SKM-1 (cell line): ENCODE measurements around the gene DYSF.

Experiments used
- DNase-seq: peaks from one replicate; lab custom pipeline; 2025; ENCODE audit not compliant: unreplicated experiment; lab: John Stamatoyannopoulos, UW

Gene DYSF

DNA sequence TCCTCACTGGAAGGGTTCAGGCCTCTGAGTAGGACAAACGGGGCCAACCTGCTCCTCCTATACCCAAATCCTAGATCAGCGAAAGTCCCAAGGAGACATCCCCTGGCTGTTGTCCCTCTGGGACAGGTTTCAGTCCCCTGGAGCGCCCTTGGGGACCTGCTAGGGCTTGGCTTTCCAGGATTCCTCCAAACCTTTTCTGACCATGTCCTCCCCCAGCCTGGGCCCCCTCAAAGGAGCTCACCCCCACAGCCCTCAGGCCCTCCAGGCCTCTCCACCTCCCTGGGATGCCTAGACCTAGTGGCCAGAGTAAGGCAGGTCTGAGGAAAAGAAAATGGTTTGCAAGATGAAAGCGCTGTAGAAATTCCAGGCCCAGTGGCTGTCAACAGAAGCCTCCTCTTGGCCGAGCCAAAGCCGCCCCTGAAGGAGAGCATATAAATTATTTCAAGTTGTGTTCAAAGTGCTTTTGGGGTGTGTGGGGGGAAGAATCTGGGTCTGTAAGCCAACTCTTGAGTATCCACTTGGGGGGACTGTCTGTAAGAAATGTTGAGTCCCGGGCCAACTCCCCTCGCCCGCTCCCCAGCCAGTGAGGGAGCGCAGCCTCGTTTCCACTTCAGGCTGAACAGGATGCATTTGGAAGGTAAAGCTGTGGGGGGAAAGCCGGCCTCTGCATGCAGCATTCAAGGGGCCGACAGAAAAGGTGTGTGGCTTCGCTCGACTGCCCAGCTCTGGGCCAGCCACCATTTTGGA, 158.6 kb downstream of the DYSF start:
- DNase-seq: no peak

GRCh38 chr2:71612581-71613402, 159.4 kb downstream of the DYSF start:
- no peak for DNase-seq

- no peak for DNase-seq
Measured at GRCh38 chr2:71613403-71613952, 160.1 kb downstream of the DYSF start.

DNA sequence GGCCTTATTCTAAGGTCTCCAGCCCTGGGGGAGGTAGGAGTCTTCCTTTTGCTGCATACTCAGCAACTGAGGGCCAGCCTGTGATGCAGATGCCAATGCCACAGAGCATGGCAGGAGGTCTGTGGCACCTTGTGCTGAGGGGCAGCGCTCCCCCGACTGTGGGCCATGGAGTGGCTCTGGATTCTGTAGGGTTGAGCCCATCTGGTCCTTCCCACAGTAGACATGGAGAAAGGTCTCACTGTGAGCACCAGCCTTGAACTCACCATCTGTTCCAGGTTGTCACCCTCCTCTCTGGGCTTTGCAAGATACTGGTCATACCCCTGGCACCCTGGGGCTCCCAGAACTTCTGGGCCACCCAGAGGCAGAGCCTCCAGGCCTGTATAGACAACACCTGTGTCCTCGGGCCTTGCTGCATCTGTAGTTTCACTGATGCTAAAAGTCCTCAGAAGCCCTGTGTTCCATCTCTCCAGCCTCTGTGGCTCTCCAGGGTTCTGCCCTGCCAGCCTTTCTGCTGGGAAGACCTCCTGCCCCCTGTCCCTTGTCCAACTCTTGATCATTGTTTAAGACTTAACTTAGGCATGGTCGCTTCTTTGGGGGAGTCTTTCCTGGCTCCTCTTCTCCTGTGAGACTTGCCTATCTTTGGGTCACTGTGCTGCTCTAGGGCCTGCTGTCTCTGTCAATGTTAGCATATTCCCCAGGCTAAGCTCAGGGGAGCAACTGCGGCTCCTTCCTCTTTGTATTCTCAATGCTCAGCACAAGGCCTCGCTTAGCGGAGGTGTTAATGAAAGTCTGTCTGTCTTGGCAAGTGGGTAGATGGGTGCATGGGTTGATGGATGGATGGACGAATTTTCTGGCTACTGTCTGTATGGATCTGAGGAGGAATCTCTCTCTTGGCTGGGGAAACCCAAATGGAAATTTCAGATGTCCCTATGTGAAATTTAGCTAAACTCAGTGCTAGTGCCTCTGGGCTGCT, 160.9 kb downstream of the DYSF start:
- DNase-seq: no peak

DNA sequence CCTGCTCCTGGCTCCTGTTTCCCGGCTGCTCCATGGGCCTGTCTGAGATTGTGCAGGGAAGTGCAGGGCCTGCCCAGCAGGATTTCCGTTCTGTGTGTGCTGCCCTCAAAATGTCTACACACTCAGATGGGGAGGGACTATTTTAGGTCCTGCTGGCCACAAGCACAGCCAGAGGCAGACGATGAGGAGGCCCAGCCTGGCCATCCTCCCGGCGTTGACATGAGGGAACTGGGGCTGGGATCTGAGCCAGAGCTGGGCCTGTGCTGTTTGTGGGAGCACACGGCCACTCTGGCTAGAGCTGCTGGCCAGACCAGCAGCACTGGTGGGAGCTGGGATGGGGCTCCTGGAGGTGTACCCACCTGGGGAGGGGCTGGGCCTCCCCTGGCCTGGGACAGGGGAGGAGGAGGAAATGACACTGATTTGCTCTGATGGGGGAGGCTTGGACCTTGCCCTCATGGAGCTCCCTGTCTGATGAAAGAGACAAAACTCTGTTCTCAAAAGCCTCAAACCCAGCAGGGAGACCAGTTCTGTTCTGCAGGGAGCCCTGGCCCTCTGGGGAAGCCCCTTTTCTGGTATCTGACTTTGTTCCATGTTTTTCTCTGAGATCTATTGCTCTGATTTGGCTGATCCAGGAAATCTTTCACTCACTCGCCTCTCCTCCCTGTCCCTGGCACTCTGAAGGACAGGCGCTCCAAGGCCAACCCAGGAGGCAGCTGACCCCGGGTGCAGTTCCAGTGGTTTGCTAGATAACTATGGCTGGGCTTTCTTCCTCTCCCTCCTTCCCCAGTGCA, 161.8 kb downstream of the DYSF start:
- no peak for DNase-seq

- DNase-seq: no peak
Measured at GRCh38 chr2:71615767-71616730, 162.7 kb downstream of the DYSF start.

DNA sequence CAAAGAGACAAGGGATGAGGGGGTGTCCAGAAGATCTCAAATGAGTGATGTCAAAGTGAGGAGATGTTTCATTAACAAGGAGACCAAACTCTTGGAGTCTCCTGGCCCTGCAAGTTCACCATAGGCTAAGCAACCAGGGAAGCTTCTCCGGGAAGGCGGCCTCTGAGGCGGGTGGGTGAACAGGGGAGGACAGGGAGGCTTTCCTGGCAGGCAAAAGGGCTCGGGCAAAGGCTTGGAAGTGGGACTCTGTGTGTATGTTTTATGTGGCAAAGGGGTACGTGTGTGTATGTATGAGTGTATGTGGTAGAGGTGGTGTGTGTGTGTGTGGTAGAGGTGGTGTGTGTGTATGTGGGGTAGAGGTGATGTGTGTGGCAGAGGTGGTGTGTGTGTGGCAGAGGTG, 163.9 kb downstream of the DYSF start:
- DNase-seq: no peak

DNA sequence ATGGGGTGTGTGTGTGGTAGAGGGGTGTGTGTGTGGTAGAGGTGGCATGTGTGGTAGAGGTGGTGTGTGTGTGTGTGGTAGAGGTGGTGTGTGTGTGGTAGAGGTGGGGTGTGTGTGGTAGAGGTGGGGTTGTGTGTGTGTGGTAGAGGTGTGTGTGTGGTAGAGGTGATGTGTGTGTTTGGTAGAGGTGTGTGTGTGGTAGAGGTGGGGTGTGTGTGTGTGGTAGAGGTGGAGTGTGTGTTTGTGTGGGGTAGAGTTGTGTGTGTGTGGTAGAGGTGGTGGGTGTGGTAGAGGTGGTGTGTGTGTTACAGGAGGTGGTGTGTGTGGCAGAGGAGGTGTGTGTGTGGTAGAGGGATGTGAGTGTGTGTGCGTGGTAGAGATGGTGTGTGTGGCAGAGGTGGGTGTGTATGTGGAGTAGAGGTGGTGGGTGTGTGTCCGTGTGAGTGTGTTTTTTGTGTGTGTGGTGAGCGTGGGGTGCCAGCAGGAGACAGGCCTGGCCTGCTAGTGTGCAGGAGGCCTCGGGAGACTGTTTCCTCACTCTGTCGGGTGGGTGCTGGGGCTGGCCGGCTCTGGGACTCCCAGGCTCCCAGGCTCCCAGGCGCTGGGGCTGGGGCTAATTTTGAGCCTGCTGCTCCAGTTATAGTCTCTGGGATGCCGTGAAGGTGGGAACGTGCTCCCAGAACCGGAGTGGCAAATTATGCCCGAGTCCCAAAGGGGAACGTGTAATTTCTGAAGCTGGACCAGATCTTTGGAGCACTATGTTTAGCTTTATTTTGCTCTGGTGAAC, 165.2 kb downstream of the DYSF start:
- no peak for DNase-seq

GRCh38 chr2:71619230-71619741, 165.9 kb downstream of the DYSF start:
- DNase-seq: no peak

DNA sequence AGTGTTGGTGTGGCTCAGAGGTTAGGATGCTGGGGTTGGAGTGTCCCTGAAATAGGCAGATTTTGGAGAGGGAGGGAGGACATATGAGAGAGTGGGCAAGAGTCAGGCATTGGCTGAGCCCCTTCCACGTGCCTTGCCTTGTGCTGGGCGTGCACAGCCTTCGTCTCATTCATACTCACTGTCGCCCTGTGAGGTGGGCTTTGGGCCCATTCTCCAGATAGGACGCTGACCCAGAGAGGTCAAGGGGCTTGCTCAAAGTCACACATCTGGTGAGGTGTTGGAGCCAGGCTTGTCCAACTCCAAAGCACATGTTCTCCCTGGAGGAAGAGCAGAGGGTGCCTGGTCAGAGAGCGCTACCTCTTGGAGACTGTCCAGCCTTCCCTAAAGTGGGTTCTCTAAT, 166.8 kb downstream of the DYSF start:
- DNase-seq: no peak

DNA sequence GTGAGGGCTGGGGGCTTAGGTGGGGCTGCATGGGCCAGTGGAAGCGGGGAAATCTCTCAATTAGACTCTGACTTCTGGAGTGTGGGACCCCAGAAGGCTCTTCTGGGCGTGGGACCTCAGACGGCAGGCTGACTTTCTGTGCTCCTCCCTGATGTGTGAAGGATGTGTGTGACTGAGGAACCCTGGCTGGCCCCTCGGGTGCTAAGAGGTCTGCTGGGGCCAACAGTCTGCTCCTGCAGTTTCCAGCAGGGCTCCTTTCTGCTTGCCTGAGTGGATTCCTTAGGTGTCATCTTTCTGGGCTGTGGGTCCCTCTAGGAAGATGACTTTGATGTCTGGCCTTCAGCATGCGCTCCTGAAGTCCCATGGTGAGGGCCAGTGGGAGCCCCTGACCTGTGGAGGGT, 167.5 kb downstream of the DYSF start:
- DNase-seq: no peak

DNA sequence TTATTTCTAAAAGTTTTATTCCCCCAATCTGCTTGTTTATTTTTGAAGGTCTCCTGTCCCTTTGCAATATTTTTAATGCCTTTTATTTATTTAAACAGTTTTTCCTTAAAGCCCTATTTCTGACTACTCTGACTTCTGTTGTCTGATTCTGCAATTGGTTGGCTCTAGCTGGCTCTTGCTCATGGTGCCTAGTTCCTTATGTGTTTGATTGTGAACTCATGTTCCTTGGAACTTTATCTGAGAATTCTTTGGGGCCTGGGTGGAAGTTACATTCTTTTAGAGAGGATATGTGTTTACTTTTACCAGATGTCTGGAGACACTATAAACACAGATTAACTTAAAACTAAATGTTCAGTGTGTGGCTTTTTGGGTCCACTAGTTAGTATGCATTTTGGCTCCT, 175.9 kb downstream of the DYSF start:
- DNase-seq: no peak

GRCh38 chr2:71629771-71630453, 176.6 kb downstream of the DYSF start:
- DNase-seq: no peak

DNA sequence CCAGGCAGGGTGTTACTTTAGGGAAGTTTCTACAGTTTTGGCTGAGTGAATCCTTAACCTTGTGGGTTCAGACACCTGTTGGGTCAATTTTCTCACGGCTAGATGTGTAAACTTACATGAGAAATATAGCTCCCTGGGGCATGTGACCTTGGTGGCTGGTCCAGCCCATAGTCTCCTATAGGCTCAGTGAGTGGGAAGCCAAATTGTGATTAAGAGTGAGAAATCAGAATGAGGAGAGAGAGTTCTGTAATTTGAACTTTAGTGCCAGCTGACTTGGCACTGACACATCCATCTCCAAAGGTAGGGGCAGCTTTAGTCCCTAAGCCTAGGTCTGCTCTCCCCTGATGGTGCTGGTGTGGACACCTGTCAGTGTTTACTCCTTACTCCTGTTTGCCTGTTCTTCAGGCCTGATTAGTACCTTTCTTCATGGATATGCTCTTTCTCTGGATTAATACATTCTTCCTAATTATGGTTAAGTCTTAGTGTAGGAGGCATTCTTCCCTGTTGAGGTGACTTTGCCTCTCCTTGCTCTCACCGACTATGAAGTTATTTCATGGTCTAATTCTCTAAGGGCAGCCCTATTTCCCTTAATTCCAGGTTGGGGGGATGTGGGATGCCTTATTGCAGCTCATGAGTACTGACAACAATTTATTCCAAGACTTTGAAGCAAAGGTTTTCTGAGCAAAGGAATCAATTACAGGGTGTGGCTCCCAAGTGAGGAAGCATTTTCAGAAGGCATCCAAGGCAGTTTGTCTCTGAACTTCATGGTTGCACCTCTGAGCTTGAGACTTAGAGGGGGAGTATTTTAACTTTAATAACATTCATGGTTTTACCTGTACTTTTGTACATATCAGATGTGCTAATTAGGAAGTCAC, 177.3 kb downstream of the DYSF start:
- DNase-seq: no peak

DNA sequence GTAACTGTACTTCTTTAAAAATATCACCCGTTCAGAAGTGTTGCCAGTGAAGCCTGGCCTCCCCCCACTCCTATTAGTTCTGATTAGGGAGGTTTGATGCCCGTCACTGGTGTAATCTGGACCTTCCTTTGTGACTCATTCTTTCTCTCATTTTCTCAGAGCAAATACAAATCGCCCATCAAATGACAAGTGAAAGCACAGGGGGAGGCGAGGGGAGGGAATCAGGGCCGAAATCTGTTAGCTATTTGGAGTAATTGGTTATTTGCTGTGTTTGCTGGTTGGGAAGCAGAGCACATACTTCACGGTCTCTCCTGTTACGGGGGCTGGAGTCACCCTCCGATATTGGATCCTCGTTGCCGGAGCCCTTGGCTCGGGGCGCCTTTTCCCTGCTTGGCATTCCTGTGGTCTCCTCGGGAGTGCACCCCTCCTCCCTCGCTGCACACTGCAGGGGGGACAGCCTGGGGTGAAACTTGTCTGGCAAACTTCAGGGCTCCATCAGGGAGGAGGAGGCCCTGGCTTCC, 178.1 kb downstream of the DYSF start:
- DNase-seq: no peak

DNA sequence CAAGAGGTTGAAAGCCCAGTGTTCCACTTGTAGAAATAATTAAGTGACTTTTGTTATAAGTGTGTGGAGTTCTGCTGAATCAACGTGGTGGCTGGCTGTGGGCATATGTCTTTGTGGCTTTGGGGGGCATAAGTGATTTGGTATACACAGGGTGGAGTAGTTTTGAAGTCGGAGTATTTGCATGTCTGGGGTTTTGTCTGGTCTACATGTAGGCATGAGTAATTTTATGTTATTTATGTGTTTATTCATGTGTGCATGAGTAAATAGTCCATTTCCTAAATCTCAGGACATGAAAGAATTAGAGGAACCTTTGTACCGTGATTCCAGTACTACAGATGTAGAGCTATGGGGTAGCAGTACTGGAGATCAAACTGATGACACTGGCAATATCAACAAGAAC, 179.7 kb downstream of the DYSF start:
- no peak for DNase-seq
